Uterus (tissue), 4 donors: Measurements from ENCODE around the gene MSL3. TPM values are rescaled to one million over a fixed set of nuclear protein-coding genes. Genes with fewer than 3 reads are reported as not detected.
A peak's percentile ranks its signal among the peaks of the same experiment; 100 is the strongest.

Experiments used
- DNase-seq, 2 donors: peaks; one replicate each; pipeline ENCODE4 v3.0.0-alpha.2; 2019 to 2020
- H3K27ac ChIP-seq, 2 donors: fragments of 200-600 bp; sonication (generic); 1 replicate in 1 of 2; 2 replicates in 1 of 2; pipeline ENCODE4 v1.5.1; 2016 to 2018
- H3K27me3 ChIP-seq, 2 donors: fragments of 200-600 bp; sonication (generic); one replicate each; pipeline ENCODE4 v1.5.1; 2018 to 2019; ENCODE audit warnings: control low read depth in 1 of 2
- H3K36me3 ChIP-seq, 2 donors: fragments of 200-600 bp; sonication (generic); one replicate each; pipeline ENCODE4 v1.5.1; 2019; ENCODE audit warnings: control low read depth in 1 of 2
- H3K4me1 ChIP-seq, 2 donors: fragments of 200-600 bp; sonication (generic); one replicate each; pipeline ENCODE4 v1.5.1; 2018 to 2019; ENCODE audit warnings: control low read depth in 1 of 2
- H3K4me3 ChIP-seq, 2 donors: fragments of 200-600 bp; sonication (generic); 1 replicate in 1 of 2; 2 replicates in 1 of 2; pipeline ENCODE4 v1.5.1; 2018 to 2019; ENCODE audit warnings: mild to moderate bottlenecking in 1 of 2
- H3K9me3 ChIP-seq, 2 donors: fragments of 200-600 bp; sonication (generic); one replicate each; pipeline ENCODE4 v1.5.1; 2019; ENCODE audit warnings: control low read depth in 1 of 2
- POLR2A ChIP-seq, 2 donors: fragments of 450-650 bp; IDR thresholded peaks; one replicate each; pipeline ENCODE4 v1.6.1; 2016; ENCODE audit warnings: antibody characterized with exemption in 2 of 2, mild to moderate bottlenecking in 1 of 2, moderate library complexity in 1 of 2
- intact Hi-C: fragments of 100-400 bp; cut with DNase I; formaldehyde crosslinking; loops from one replicate; pipeline ENCODE4 v1.15.1; 2023; ENCODE audit warnings: low total_unique reads
- total RNA-seq, 4 donors: library from RNA; depleted of rRNA in 3 of 4; stranded (reverse); fragments of >200 nt in 3 of 4; gene quantifications; one replicate each; pipeline versions ENCODE4 v1.1.0 to v1.2.4, GENCODE V29; 2014 to 2023
- TF ChIP-seq, protein P1 (sequence below), 4 experiments: fragments of 200-600 bp in 2 of 4; fragments of 450-650 bp in 2 of 4; sonication (generic) in 2 of 4; IDR thresholded peaks; one replicate each; pipeline ENCODE4 v1.5.1; 2016 to 2019; ENCODE audit warnings: antibody characterized with exemption in 4 of 4, mild to moderate bottlenecking in 2 of 4, moderate library complexity in 1 of 4
- donor health status: DM: yes; HTN: yes; CAD: no.

MSL3 gene, protein sequence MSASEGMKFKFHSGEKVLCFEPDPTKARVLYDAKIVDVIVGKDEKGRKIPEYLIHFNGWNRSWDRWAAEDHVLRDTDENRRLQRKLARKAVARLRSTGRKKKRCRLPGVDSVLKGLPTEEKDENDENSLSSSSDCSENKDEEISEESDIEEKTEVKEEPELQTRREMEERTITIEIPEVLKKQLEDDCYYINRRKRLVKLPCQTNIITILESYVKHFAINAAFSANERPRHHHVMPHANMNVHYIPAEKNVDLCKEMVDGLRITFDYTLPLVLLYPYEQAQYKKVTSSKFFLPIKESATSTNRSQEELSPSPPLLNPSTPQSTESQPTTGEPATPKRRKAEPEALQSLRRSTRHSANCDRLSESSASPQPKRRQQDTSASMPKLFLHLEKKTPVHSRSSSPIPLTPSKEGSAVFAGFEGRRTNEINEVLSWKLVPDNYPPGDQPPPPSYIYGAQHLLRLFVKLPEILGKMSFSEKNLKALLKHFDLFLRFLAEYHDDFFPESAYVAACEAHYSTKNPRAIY
- 10 to 100 TPM; 17.6 to 39.4 (median 30.1) TPM for total RNA-seq

DNA sequence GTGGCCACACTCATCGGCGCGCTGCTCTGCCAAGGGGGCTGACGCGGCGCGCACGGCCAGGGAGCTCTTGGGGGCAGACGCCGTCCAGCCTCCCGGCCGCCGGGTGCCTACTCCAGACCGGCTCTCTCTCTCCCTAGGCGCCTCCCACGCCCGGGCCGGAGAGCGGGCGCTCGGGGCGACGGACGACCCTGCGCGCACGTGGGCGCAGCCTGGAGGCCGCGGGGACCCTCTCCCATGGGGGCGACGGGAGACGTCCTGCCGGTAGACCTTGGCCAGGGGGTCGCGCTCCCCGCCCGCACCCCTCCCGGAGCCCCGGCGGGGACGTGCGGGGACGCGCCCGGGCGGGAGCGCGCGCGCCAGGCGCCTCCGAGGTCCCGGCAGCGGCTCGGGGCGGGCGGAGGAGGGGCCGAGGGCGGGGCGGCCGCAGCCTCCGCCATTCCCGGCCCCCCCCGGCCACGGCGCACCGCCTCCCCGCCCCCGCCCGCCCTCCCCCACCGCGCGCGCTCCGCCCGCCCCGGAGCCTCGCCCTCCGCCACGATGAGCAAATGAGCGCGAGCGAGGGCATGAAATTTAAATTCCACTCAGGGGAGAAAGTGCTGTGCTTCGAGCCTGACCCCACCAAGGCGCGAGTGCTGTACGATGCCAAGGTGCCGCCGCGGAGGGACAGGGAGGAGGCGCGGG, at the start of gene MSL3:
TSS of gene MSL3 (plus strand) at position 519 of the 681 bp plus-strand sequence. CDS start at position 546, 27 bp downstream.
- Histone ChIP-seq H3K9me3 (no peaks in the 10 kb centered on the region), H3K4me3 (peak within 1 kb of the TSS; percentile 58 to 63), H3K4me1 (no peaks in the 10 kb centered on the region), H3K27me3 (no peaks in the 10 kb centered on the region), H3K36me3 (no peaks in the 10 kb centered on the region), H3K27ac (peak within 1 kb of the TSS; percentile 92 to 95)
- peak in 1 of 2 donors; percentile 63 for DNase-seq
- peak in 1 of 2 donors; percentile 57 for TF ChIP-seq POLR2A (IDR thresholded peaks at IDR 0.05)
- TF ChIP-seq, protein P1, sequence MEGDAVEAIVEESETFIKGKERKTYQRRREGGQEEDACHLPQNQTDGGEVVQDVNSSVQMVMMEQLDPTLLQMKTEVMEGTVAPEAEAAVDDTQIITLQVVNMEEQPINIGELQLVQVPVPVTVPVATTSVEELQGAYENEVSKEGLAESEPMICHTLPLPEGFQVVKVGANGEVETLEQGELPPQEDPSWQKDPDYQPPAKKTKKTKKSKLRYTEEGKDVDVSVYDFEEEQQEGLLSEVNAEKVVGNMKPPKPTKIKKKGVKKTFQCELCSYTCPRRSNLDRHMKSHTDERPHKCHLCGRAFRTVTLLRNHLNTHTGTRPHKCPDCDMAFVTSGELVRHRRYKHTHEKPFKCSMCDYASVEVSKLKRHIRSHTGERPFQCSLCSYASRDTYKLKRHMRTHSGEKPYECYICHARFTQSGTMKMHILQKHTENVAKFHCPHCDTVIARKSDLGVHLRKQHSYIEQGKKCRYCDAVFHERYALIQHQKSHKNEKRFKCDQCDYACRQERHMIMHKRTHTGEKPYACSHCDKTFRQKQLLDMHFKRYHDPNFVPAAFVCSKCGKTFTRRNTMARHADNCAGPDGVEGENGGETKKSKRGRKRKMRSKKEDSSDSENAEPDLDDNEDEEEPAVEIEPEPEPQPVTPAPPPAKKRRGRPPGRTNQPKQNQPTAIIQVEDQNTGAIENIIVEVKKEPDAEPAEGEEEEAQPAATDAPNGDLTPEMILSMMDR (IDR thresholded peaks at IDR 0.05): no peak
- intact Hi-C loops: loop anchor here (10.0 kb wide), 1 partner anchor 223 kb away; no protein-coding TSS in a partner anchor

DNA sequence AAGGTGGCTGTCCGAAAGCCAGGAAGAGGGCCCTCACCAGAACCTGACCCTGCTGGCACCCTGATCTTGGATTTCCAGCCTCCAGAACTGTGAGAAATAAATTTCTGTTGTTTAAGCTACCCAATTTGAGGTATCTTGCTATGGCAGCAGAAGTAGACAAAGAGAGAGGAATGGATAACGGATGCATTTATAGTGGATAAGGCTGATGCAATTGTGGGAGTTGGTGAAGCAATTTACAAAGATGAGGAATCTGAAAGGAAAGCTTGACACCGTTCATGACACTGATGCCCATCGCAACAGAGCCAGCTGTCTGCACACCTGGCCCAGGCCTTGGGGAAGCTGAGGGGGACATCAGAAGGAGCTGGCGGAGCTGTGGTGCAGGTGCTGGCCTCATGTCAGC, 35.7 kb upstream of the MSL3 start:
- H3K27ac ChIP-seq: no peak overlapping the region
- intact Hi-C loops: no loop called here
- no peak for DNase-seq
- no peaks in the 10 kb centered on the region for H3K27me3 ChIP-seq
- H3K4me1 ChIP-seq: no peaks in the 10 kb centered on the region
- TF ChIP-seq, protein P1 (IDR thresholded peaks at IDR 0.05): no peak
- TF ChIP-seq POLR2A (IDR thresholded peaks at IDR 0.05): no peak
- no peak overlapping the region for H3K4me3 ChIP-seq
- H3K36me3 ChIP-seq: no peaks in the 10 kb centered on the region
- H3K9me3 ChIP-seq: no peaks in the 10 kb centered on the region

- no peak overlapping the region for H3K27ac ChIP-seq
- peak in 1 of 2 donors; percentile 33 for DNase-seq
- H3K36me3 ChIP-seq: no peaks in the 10 kb centered on the region
- no peaks in the 10 kb centered on the region for H3K9me3 ChIP-seq
- intact Hi-C loops: no loop called here
- H3K4me3 ChIP-seq: no peak overlapping the region
- TF ChIP-seq, protein P1 (IDR thresholded peaks at IDR 0.05): peak; percentile 63 to 82 (median 69)
- TF ChIP-seq POLR2A (IDR thresholded peaks at IDR 0.05): no peak
- H3K4me1 ChIP-seq: no peaks in the 10 kb centered on the region
- no peaks in the 10 kb centered on the region for H3K27me3 ChIP-seq
These were observed 33.7 kb upstream of the MSL3 start for GRCh38 chrX:11724122-11725017.

DNA sequence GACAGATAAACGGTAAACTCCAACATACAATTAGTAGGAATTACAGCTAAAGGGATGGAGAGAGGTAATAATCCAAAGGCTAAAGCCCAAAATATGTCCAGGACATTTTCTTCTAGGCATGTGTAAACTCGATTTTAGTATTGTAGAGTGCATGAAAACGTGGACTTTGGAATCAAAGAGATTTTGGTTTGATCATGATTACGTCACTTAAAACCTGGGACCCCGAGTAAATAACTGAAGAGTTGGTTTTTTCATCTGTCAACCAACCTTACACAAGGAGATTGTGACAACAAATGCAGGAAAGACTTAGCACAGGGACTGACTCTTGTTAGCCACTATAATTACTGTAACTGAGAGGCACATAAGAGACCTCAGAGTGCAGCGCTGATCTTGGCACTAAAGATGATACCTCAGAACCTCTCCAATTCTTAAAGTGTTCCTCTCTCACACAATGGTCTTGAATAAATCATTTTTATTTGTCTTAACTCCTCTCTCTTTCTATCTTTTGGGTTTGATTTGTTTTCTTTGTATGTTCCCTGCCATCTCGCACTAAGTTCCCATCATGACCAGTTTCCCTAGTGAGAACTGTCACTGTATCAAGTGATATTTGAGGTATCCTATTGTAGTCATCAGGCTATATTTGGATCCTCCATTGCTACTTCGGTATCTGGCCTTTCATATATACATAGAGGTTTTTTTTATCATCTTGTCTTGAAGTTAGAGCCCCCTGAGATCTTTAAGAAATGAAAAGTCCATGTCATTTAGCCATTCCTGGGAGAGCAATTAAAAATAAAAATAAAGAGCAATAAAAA, 32.2 kb upstream of the MSL3 start:
- no peak for DNase-seq
- H3K36me3 ChIP-seq: no peaks in the 10 kb centered on the region
- no peak overlapping the region for H3K27ac ChIP-seq
- H3K4me3 ChIP-seq: no peak overlapping the region
- no peak for TF ChIP-seq POLR2A (IDR thresholded peaks at IDR 0.05)
- H3K9me3 ChIP-seq: no peaks in the 10 kb centered on the region
- H3K27me3 ChIP-seq: no peaks in the 10 kb centered on the region
- intact Hi-C loops: no loop called here
- H3K4me1 ChIP-seq: no peaks in the 10 kb centered on the region
